HepG2 (cell line): ENCODE results near the gene SMURF1. TPM values are rescaled to one million over a fixed set of nuclear protein-coding genes. Genes with fewer than 3 reads are reported as not detected.

Experiments
- ATAC-seq: fragments of 200-7000 bp; cut with Tn5 transposase; 3 replicates; pipeline ENCODE4 v1.9.1; 2020; ENCODE audit warnings: mild to moderate bottlenecking, moderate library complexity
- BruUV-seq: library from RNA; stranded (reverse); fragments of 400-500 nt; replicated peaks from 2 replicates; lab custom pipeline; 2021; lab: Mats Ljungman, UMichigan
- CTCF ChIA-PET: fragments of 300-600 bp; formaldehyde crosslinking; extraction: SDS; loops from one replicate; lab custom pipeline; 2021; ENCODE audit warnings: low total read pairs, inconsistent platforms, low intra/inter-chr PET ratio; lab: Yijun Ruan, JAX
- POLR2A ChIA-PET: fragments of 350-600 bp; sonication (Branson Sonifier 250); formaldehyde crosslinking; loops from one replicate; lab custom pipeline; 2020; ENCODE audit warnings: antibody characterized with exemption, inconsistent platforms; lab: Yijun Ruan, JAX
- DNase-seq: peaks from one replicate; pipeline ENCODE4 v3.0.0-alpha.2; 2015; ENCODE audit warnings: low spot score
- FAIRE-seq: peaks from 3 replicates; lab custom pipeline; 2011; peaks lifted over from hg19 to GRCh38; lab: Jason Lieb, UNC
- H2AFZ ChIP-seq: one replicate; pipeline ENCODE4 v1.6.1; 2011; ENCODE audit warnings: low read length, inconsistent platforms
- H3K27ac ChIP-seq: fragments of 300-600 bp; 3 replicates; pipeline ENCODE4 v1.8.0; 2011; ENCODE audit warnings: mixed run types, mild to moderate bottlenecking, mixed read lengths, low read length, inconsistent platforms; ENCODE audit not compliant: insufficient read depth; ENCODE audit errors: extremely low read length
- H3K27me3 ChIP-seq, 2 experiments: fragments of 200-600 bp in 1 of 2; 2 replicates in 1 of 2; 3 replicates in 1 of 2; pipeline versions ENCODE4 v1.6.0 to v1.8.0; 2011; ENCODE audit warnings: low read length in 2 of 2, mild to moderate bottlenecking in 2 of 2, moderate library complexity in 2 of 2, inconsistent platforms in 1 of 2; ENCODE audit not compliant: insufficient read depth in 2 of 2, control insufficient read depth in 1 of 2
- H3K36me3 ChIP-seq, 2 experiments: fragments of 200-600 bp in 1 of 2; replicated peaks in 1 of 2; 2 replicates in 1 of 2; 3 replicates in 1 of 2; pipeline versions ENCODE4 v1.5.1 to v1.8.0; 2011; ENCODE audit warnings: low read length in 2 of 2, inconsistent platforms in 1 of 2; ENCODE audit not compliant: insufficient read depth in 2 of 2, control insufficient read depth in 1 of 2
- H3K4me1 ChIP-seq: 2 replicates; pipeline ENCODE4 v1.5.1; 2012; ENCODE audit warnings: low read length, inconsistent platforms; ENCODE audit not compliant: insufficient read depth
- H3K4me2 ChIP-seq: 2 replicates; pipeline ENCODE4 v1.6.0; 2011; ENCODE audit warnings: low read depth, low read length, inconsistent platforms
- H3K4me3 ChIP-seq, 3 experiments: fragments of 200-600 bp in 1 of 3; sonication (generic), shearing (Covaris generic) in 1 of 3; replicated peaks in 1 of 3; 2 replicates each; pipeline ENCODE4 v1.5.1; 2011 to 2016; ENCODE audit warnings: low read length in 3 of 3, inconsistent platforms in 2 of 3, low read depth in 2 of 3, mild to moderate bottlenecking in 2 of 3, control low read depth in 1 of 3, mixed read lengths in 1 of 3; ENCODE audit not compliant: insufficient read depth in 1 of 3
- H3K79me2 ChIP-seq: one replicate; pipeline ENCODE4 v1.6.1; 2011; ENCODE audit warnings: low read length, inconsistent platforms; ENCODE audit not compliant: insufficient read depth
- H3K9ac ChIP-seq: 2 replicates; pipeline ENCODE4 v1.6.0; 2011; ENCODE audit warnings: mild to moderate bottlenecking, low read depth, low read length, inconsistent platforms; ENCODE audit not compliant: insufficient read depth
- H3K9me3 ChIP-seq: 2 replicates; pipeline ENCODE4 v1.5.1; 2012; ENCODE audit warnings: mild to moderate bottlenecking, low read length
- H4K20me1 ChIP-seq: 2 replicates; pipeline ENCODE4 v1.6.0; 2011; ENCODE audit warnings: inconsistent platforms, mild to moderate bottlenecking, low read length, moderate library complexity; ENCODE audit not compliant: insufficient read depth
- CREM ChIP-seq, 2 experiments: sonication (generic) in 1 of 2; formaldehyde crosslinking in 1 of 2; IDR thresholded peaks; 2 replicates each; pipeline versions ENCODE4 v1.4.0 to v1.6.1; 2016 to 2020; ENCODE audit warnings: antibody characterized with exemption in 1 of 2, mild to moderate bottlenecking in 1 of 2, missing genetic modification reagents in 1 of 2
- PBX2 ChIP-seq: IDR thresholded peaks from 2 replicates; pipeline ENCODE4 v1.6.1; 2016; ENCODE audit warnings: control low read depth
- PRPF4 ChIP-seq: fragments of 200-400 bp; formaldehyde crosslinking; IDR thresholded peaks from 2 replicates; pipeline ENCODE4 v1.6.1; 2016; ENCODE audit warnings: low read length, low read depth; ENCODE audit not compliant: poor library complexity, severe bottlenecking
- ZGPAT ChIP-seq: IDR thresholded peaks from 2 replicates; pipeline ENCODE4 v1.6.1; 2016; ENCODE audit warnings: mild to moderate bottlenecking
- ZHX1 ChIP-seq: sonication (generic); formaldehyde crosslinking; IDR thresholded peaks from 2 replicates; pipeline ENCODE4 v1.8.1; 2022; ENCODE audit warnings: low read depth, mild to moderate bottlenecking, missing genetic modification reagents
- ZNF501 ChIP-seq: sonication (generic); formaldehyde crosslinking; IDR thresholded peaks from 2 replicates; pipeline ENCODE4 v1.5.1; 2020; ENCODE audit warnings: mild to moderate bottlenecking, moderate library complexity, missing genetic modification reagents
- ZNF770 ChIP-seq: sonication (generic); formaldehyde crosslinking; IDR thresholded peaks from 2 replicates; pipeline ENCODE4 v1.5.0; 2020; ENCODE audit warnings: mild to moderate bottlenecking, missing genetic modification reagents
- WGBS: methylation state at CpG from one replicate; pipeline ENCODE4 v1.1.6; 2017; ENCODE audit warnings: low lambda C conversion rate; 5-methylcytosine and 5-hydroxymethylcytosine counted together
- in situ Hi-C: cut with HindIII; loops from 2 replicates; pipeline ENCODE4 v1.10.0; 2017; ENCODE audit warnings: low pct_unique_long_range_greater_than_20kb; ENCODE audit not compliant: extremely low pct_ligation_motif_present
- intact Hi-C: fragments of 100-400 bp; cut with micrococcal nuclease; formaldehyde crosslinking; loops from one replicate; pipeline ENCODE4 v1.10.0; 2022; ENCODE audit not compliant: unreplicated experiment
- polyA plus RNA-seq, 8 experiments: library from polyadenylated mRNA; depleted of rRNA in 3 of 8; stranded (reverse) in 7 of 8; unstranded in 1 of 8; fragments of >200 nt; fragmentation: Illumina TruSeq in 4 of 8; extraction: Trizol in 4 of 8; gene quantifications; 2 replicates each; pipeline versions ENCODE4 v1.2.1 to v1.2.3, GENCODE V29; 2011 to 2016; ENCODE audit warnings: low read depth in 4 of 8, missing spikeins in 1 of 8, mixed read lengths in 1 of 8; ENCODE audit not compliant: insufficient read depth in 1 of 8
- total RNA-seq, 5 experiments: library from RNA; depleted of rRNA; stranded (reverse); fragments of >200 nt; fragmentation: Illumina TruSeq; extraction: Trizol; gene quantifications; 2 replicates each; pipeline ENCODE4 v1.2.3, GENCODE V29; 2016; ENCODE audit warnings: low read depth in 1 of 5

Gene SMURF1
- total and polyA plus RNA-seq, 2 of the 13 experiments (the other 11 are each of a cell fraction or from before 2014, with no cell fraction given) = 8.3 to 11.1 TPM

- no peak for TF ChIP-seq CREM (IDR thresholded peaks at IDR 0.05)
- TF ChIP-seq CREM (CRISPR knock-in tag; IDR thresholded peaks at IDR 0.05) = no peak
- TF ChIP-seq PRPF4 = no peak
- no peak for TF ChIP-seq ZHX1
- TF ChIP-seq ZGPAT (CRISPR knock-in tag) = no peak
- TF ChIP-seq PBX2 (CRISPR knock-in tag) = no peak
These were observed 40.9 kb downstream of the SMURF1 start (continued) for GRCh38 chr7:99102809-99103690.

GRCh38 chr7:99102361-99102760 lies 41.5 kb downstream of the SMURF1 start:
- DNase-seq (no peak), FAIRE-seq (no peak), ATAC-seq (no peak)
- no peaks in the 10 kb centered on the region for H3K27me3 ChIP-seq
- H3K9ac ChIP-seq = no peak overlapping the region
- in situ Hi-C loops = no loop called here
- CTCF ChIA-PET = no interaction called here
- no peak overlapping the region for H3K4me3 ChIP-seq
- H4K20me1 ChIP-seq = no peaks in the 10 kb centered on the region
- POLR2A ChIA-PET = no interaction called here
- H3K36me3 ChIP-seq = no peaks in the 10 kb centered on the region
- H3K4me2 ChIP-seq = no peak overlapping the region
- no peak overlapping the region for H2AFZ ChIP-seq
- no TSS peak for BruUV-seq
- no peak overlapping the region for H3K27ac ChIP-seq
- H3K9me3 ChIP-seq = no peaks in the 10 kb centered on the region
- H3K4me1 ChIP-seq = peaks cover 69% of the 10 kb centered on the region
- peaks cover 68% of the 10 kb centered on the region for H3K79me2 ChIP-seq
- TF ChIP-seq ZNF770 (no peak), ZNF501 (CRISPR knock-in tag) (no peak)
- 75% methylated on average over 1 of the region's 1 CpG for WGBS
- intact Hi-C loops = no loop called here
